HepG2 (cell line): ENCODE results near the gene DIAPH3. TPM values are rescaled to one million over a fixed set of nuclear protein-coding genes. Genes with fewer than 3 reads are reported as not detected.

Experiments
- ATAC-seq: fragments of 200-7000 bp; cut with Tn5 transposase; 3 replicates; pipeline ENCODE4 v1.9.1; 2020; ENCODE audit warnings: mild to moderate bottlenecking, moderate library complexity
- BruUV-seq: library from RNA; stranded (reverse); fragments of 400-500 nt; replicated peaks from 2 replicates; lab custom pipeline; 2021; lab: Mats Ljungman, UMichigan
- CTCF ChIA-PET: fragments of 300-600 bp; formaldehyde crosslinking; extraction: SDS; loops from one replicate; lab custom pipeline; 2021; ENCODE audit warnings: low total read pairs, inconsistent platforms, low intra/inter-chr PET ratio; lab: Yijun Ruan, JAX
- POLR2A ChIA-PET: fragments of 350-600 bp; sonication (Branson Sonifier 250); formaldehyde crosslinking; loops from one replicate; lab custom pipeline; 2020; ENCODE audit warnings: antibody characterized with exemption, inconsistent platforms; lab: Yijun Ruan, JAX
- DNase-seq: peaks from one replicate; pipeline ENCODE4 v3.0.0-alpha.2; 2015; ENCODE audit warnings: low spot score
- FAIRE-seq: peaks from 3 replicates; lab custom pipeline; 2011; peaks lifted over from hg19 to GRCh38; lab: Jason Lieb, UNC
- H2AFZ ChIP-seq: one replicate; pipeline ENCODE4 v1.6.1; 2011; ENCODE audit warnings: low read length, inconsistent platforms
- H3K27ac ChIP-seq: fragments of 300-600 bp; 3 replicates; pipeline ENCODE4 v1.8.0; 2011; ENCODE audit warnings: mixed run types, mild to moderate bottlenecking, mixed read lengths, low read length, inconsistent platforms; ENCODE audit not compliant: insufficient read depth; ENCODE audit errors: extremely low read length
- H3K27me3 ChIP-seq, 2 experiments: fragments of 200-600 bp in 1 of 2; 2 replicates in 1 of 2; 3 replicates in 1 of 2; pipeline versions ENCODE4 v1.6.0 to v1.8.0; 2011; ENCODE audit warnings: low read length in 2 of 2, mild to moderate bottlenecking in 2 of 2, moderate library complexity in 2 of 2, inconsistent platforms in 1 of 2; ENCODE audit not compliant: insufficient read depth in 2 of 2, control insufficient read depth in 1 of 2
- H3K36me3 ChIP-seq, 2 experiments: fragments of 200-600 bp in 1 of 2; replicated peaks in 1 of 2; 2 replicates in 1 of 2; 3 replicates in 1 of 2; pipeline versions ENCODE4 v1.5.1 to v1.8.0; 2011; ENCODE audit warnings: low read length in 2 of 2, inconsistent platforms in 1 of 2; ENCODE audit not compliant: insufficient read depth in 2 of 2, control insufficient read depth in 1 of 2
- H3K4me1 ChIP-seq: 2 replicates; pipeline ENCODE4 v1.5.1; 2012; ENCODE audit warnings: low read length, inconsistent platforms; ENCODE audit not compliant: insufficient read depth
- H3K4me2 ChIP-seq: 2 replicates; pipeline ENCODE4 v1.6.0; 2011; ENCODE audit warnings: low read depth, low read length, inconsistent platforms
- H3K4me3 ChIP-seq, 3 experiments: fragments of 200-600 bp in 1 of 3; sonication (generic), shearing (Covaris generic) in 1 of 3; replicated peaks in 1 of 3; 2 replicates each; pipeline ENCODE4 v1.5.1; 2011 to 2016; ENCODE audit warnings: low read length in 3 of 3, inconsistent platforms in 2 of 3, low read depth in 2 of 3, mild to moderate bottlenecking in 2 of 3, control low read depth in 1 of 3, mixed read lengths in 1 of 3; ENCODE audit not compliant: insufficient read depth in 1 of 3
- H3K79me2 ChIP-seq: one replicate; pipeline ENCODE4 v1.6.1; 2011; ENCODE audit warnings: low read length, inconsistent platforms; ENCODE audit not compliant: insufficient read depth
- H3K9ac ChIP-seq: 2 replicates; pipeline ENCODE4 v1.6.0; 2011; ENCODE audit warnings: mild to moderate bottlenecking, low read depth, low read length, inconsistent platforms; ENCODE audit not compliant: insufficient read depth
- H3K9me3 ChIP-seq: 2 replicates; pipeline ENCODE4 v1.5.1; 2012; ENCODE audit warnings: mild to moderate bottlenecking, low read length
- H4K20me1 ChIP-seq: 2 replicates; pipeline ENCODE4 v1.6.0; 2011; ENCODE audit warnings: inconsistent platforms, mild to moderate bottlenecking, low read length, moderate library complexity; ENCODE audit not compliant: insufficient read depth
- CENPBD1 ChIP-seq: sonication (generic); formaldehyde crosslinking; IDR thresholded peaks from 2 replicates; pipeline ENCODE4 v1.8.0; 2022; ENCODE audit warnings: missing genetic modification reagents, low read depth, mild to moderate bottlenecking, borderline replicate concordance
- KAT8 ChIP-seq: IDR thresholded peaks from 2 replicates; pipeline ENCODE4 v1.6.1; 2016; ENCODE audit warnings: missing genetic modification reagents, missing compliant biosample characterization
- NR2F1 ChIP-seq, 2 experiments: fragments of 450-650 bp in 1 of 2; formaldehyde crosslinking in 1 of 2; IDR thresholded peaks; 2 replicates each; pipeline versions ENCODE4 v1.5.0 to v1.6.1; 2016 to 2020; ENCODE audit warnings: mild to moderate bottlenecking in 1 of 2, missing compliant biosample characterization in 1 of 2, missing genetic modification reagents in 1 of 2, moderate library complexity in 1 of 2
- TARDBP ChIP-seq: sonication (generic); formaldehyde crosslinking; IDR thresholded peaks from 2 replicates; pipeline ENCODE4 v1.8.0; 2022; ENCODE audit warnings: mild to moderate bottlenecking, missing genetic modification reagents
- THAP8 ChIP-seq: sonication (generic); formaldehyde crosslinking; IDR thresholded peaks from 2 replicates; pipeline ENCODE4 v1.5.1; 2020; ENCODE audit warnings: missing genetic modification reagents, mild to moderate bottlenecking, borderline replicate concordance
- ZFX ChIP-seq: sonication (generic); formaldehyde crosslinking; IDR thresholded peaks from 2 replicates; pipeline ENCODE4 v1.4.0; 2020; ENCODE audit warnings: mild to moderate bottlenecking, low read depth, missing genetic modification reagents, moderate library complexity
- ZNF20 ChIP-seq: sonication (generic); formaldehyde crosslinking; IDR thresholded peaks from 2 replicates; pipeline ENCODE4 v1.4.0; 2020; ENCODE audit warnings: mild to moderate bottlenecking, moderate library complexity, missing genetic modification reagents
- ZNF441 ChIP-seq: sonication (generic); formaldehyde crosslinking; IDR thresholded peaks from 2 replicates; pipeline ENCODE4 v1.7.0; 2021; ENCODE audit warnings: missing genetic modification reagents, borderline replicate concordance
- ZNF775 ChIP-seq: sonication (generic); formaldehyde crosslinking; IDR thresholded peaks from 2 replicates; pipeline ENCODE4 v1.4.0; 2020; ENCODE audit warnings: missing genetic modification reagents, mild to moderate bottlenecking, moderate library complexity, borderline replicate concordance
- WGBS: methylation state at CpG from one replicate; pipeline ENCODE4 v1.1.6; 2017; ENCODE audit warnings: low lambda C conversion rate; 5-methylcytosine and 5-hydroxymethylcytosine counted together
- in situ Hi-C: cut with HindIII; loops from 2 replicates; pipeline ENCODE4 v1.10.0; 2017; ENCODE audit warnings: low pct_unique_long_range_greater_than_20kb; ENCODE audit not compliant: extremely low pct_ligation_motif_present
- intact Hi-C: fragments of 100-400 bp; cut with micrococcal nuclease; formaldehyde crosslinking; loops from one replicate; pipeline ENCODE4 v1.10.0; 2022; ENCODE audit not compliant: unreplicated experiment
- polyA plus RNA-seq, 8 experiments: library from polyadenylated mRNA; depleted of rRNA in 3 of 8; stranded (reverse) in 7 of 8; unstranded in 1 of 8; fragments of >200 nt; fragmentation: Illumina TruSeq in 4 of 8; extraction: Trizol in 4 of 8; gene quantifications; 2 replicates each; pipeline versions ENCODE4 v1.2.1 to v1.2.3, GENCODE V29; 2011 to 2016; ENCODE audit warnings: low read depth in 4 of 8, missing spikeins in 1 of 8, mixed read lengths in 1 of 8; ENCODE audit not compliant: insufficient read depth in 1 of 8
- total RNA-seq, 5 experiments: library from RNA; depleted of rRNA; stranded (reverse); fragments of >200 nt; fragmentation: Illumina TruSeq; extraction: Trizol; gene quantifications; 2 replicates each; pipeline ENCODE4 v1.2.3, GENCODE V29; 2016; ENCODE audit warnings: low read depth in 1 of 5

Gene DIAPH3
- total and polyA plus RNA-seq, 2 of the 13 experiments (the other 11 are each of a cell fraction or from before 2014, with no cell fraction given) = 4.0 to 9.3 TPM

- H2AFZ ChIP-seq = no peak overlapping the region
- DNase-seq = no peak
- no peak for TF ChIP-seq KAT8 (CRISPR knock-in tag)
- no peak for TF ChIP-seq ZNF20 (CRISPR knock-in tag)
- no peak for TF ChIP-seq ZNF441 (CRISPR knock-in tag)
- no peak for TF ChIP-seq TARDBP (CRISPR knock-in tag)
- TF ChIP-seq ZNF775 (CRISPR knock-in tag) = no peak
- no peak for TF ChIP-seq NR2F1 (CRISPR knock-in tag; IDR thresholded peaks at IDR 0.05)
- no peak for TF ChIP-seq ZFX (CRISPR knock-in tag)
- TF ChIP-seq CENPBD1 (CRISPR knock-in tag) = no peak
- TF ChIP-seq THAP8 = no peak
- TF ChIP-seq, all 625 proteins: peak for 0
- Histone ChIP-seq H3K9me3 (no peaks in the 10 kb centered on the region), H3K4me1 (no peaks in the 10 kb centered on the region), H3K9ac (no peak overlapping the region), H3K4me2 (no peak overlapping the region), H3K27ac (no peak overlapping the region), H3K27me3 (no peaks in the 10 kb centered on the region), H4K20me1 (no peaks in the 10 kb centered on the region), H3K4me3 (no peak overlapping the region), H3K36me3 (no peaks in the 10 kb centered on the region), H3K79me2 (no peaks in the 10 kb centered on the region)
- POLR2A ChIA-PET = no interaction called here
- no peak for ATAC-seq
- intact Hi-C loops = no loop called here
- 96% methylated on average over 3 of the region's 3 CpGs for WGBS
- FAIRE-seq = no peak
- BruUV-seq = no TSS peak
- CTCF ChIA-PET = no interaction called here
- in situ Hi-C loops = no loop called here
These were observed 434.7 kb downstream of the DIAPH3 start for GRCh38 chr13:59728896-59729545.
